Measurements from ENCODE around the gene SENP3. TPM values are rescaled to one million over a fixed set of nuclear protein-coding genes. Genes with fewer than 3 reads are reported as not detected.

SENP3 gene
- total RNA-seq, 2 experiments from 2014 or later = 77.6 to 100 TPM

DNA sequence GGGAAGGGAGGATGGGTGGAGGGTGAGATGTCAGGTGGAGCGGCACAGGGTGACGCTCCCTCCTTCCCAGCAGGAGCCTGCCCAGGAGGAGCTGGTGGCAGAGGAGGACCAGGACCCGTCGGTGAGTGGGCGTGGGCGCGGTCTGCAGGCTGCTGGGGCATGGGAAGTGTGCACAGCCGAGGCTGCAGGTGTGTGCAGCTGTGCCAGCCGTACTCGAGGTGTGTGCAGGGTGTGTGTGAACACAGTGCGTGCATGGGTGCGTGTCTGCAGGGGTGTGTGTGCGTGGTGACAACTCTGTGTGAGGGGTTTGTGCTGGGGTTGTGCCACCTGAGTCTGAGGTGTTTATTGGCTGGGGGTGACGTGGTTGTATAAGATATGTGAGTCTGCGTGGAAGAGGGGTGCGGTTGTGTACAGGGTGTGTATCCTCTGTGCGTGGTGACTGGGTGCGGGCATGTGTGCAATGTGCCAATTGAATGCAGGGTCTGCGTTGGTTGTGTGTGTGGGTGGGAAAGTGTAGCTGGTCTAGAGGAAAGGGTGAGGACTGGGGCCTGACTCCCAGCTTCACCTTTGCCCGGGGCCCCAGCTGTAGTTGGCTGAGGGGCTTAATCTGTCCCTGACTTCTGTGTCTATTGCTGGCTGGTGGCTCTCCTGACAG is 12.2 kb upstream of the SENP3 start:
- ChIA-PET POLR2A (no interaction called here), CTCF (ENCODE audit: unreplicated experiment) (no interaction called here)
- BruUV-seq (replicated peaks) = no TSS peak
- peaks cover 14% of the 10 kb centered on the region for H3K4me1 ChIP-seq (ENCODE audit: insufficient read depth, low read length, poor library complexity, severe bottlenecking)
- H3K9me2 ChIP-seq (ENCODE audit: insufficient read depth, low read length) = no peaks in the 10 kb centered on the region
- TF ChIP-seq, protein P1, sequence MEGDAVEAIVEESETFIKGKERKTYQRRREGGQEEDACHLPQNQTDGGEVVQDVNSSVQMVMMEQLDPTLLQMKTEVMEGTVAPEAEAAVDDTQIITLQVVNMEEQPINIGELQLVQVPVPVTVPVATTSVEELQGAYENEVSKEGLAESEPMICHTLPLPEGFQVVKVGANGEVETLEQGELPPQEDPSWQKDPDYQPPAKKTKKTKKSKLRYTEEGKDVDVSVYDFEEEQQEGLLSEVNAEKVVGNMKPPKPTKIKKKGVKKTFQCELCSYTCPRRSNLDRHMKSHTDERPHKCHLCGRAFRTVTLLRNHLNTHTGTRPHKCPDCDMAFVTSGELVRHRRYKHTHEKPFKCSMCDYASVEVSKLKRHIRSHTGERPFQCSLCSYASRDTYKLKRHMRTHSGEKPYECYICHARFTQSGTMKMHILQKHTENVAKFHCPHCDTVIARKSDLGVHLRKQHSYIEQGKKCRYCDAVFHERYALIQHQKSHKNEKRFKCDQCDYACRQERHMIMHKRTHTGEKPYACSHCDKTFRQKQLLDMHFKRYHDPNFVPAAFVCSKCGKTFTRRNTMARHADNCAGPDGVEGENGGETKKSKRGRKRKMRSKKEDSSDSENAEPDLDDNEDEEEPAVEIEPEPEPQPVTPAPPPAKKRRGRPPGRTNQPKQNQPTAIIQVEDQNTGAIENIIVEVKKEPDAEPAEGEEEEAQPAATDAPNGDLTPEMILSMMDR (conservative IDR thresholded peaks at IDR 0.05; ENCODE audit: low read length) = no peak
- no peak for TF ChIP-seq EZH2phosphoT487 (IDR thresholded peaks at IDR 0.05; ENCODE audit: borderline replicate concordance, low read depth, low read length)
- no peak overlapping the region for H2AFZ ChIP-seq (ENCODE audit: low read length)
- H3K27ac ChIP-seq (ENCODE audit: low read depth, low read length, poor library complexity, severe bottlenecking) = no peak overlapping the region
- no peaks in the 10 kb centered on the region for H3K36me3 ChIP-seq (ENCODE audit: insufficient read depth, low read length)
- H3K4me3 ChIP-seq (ENCODE audit: low read depth, low read length, poor library complexity, severe bottlenecking) = no peak overlapping the region
- H3K79me2 ChIP-seq (ENCODE audit: insufficient read depth, low read depth, low read length) = no peaks in the 10 kb centered on the region
- no peaks in the 10 kb centered on the region for H4K20me1 ChIP-seq (ENCODE audit: insufficient read depth, low read length)
- no peak for DNase-seq (ENCODE audit: low spot score)
- intact Hi-C loops (cut with micrococcal nuclease; ENCODE audit: unreplicated experiment) = no loop called here
- no peak overlapping the region for H3K4me2 ChIP-seq (ENCODE audit: low read length)
- no peaks in the 10 kb centered on the region for H3K9me3 ChIP-seq (ENCODE audit: low read length)

- POLR2A ChIA-PET = no interaction called here
- CTCF ChIA-PET (ENCODE audit: unreplicated experiment) = no interaction called here
- intact Hi-C loops (cut with micrococcal nuclease; ENCODE audit: unreplicated experiment) = no loop called here
Measured at GRCh38 chr17:7550344-7550743, 11.4 kb upstream of the SENP3 start.

DNA sequence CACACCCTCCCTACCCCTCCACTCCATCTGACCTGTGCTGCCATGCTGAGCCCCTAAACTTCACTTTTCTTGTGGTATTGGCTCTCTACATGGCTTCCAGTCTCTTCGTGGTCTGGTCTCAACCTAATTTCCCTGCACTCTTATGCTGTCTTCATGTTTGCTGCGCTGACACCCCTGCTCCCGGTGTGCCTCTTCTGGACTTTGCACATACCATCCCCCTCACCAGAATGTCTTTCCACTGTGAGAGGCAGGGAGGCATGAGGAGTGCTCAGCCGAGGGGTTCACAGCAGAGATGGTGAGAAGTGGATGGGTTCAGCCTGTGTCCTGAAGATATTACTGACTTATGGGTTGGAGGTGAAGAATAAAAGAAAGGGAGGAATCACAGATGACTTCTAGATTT is 10.3 kb upstream of the SENP3 start:
- POLR2A ChIA-PET = interaction anchor here (0.6 kb wide), 1 partner anchor 133 kb away, joined by 3 read pairs; no protein-coding TSS in a partner anchor
- BruUV-seq (replicated peaks) = no TSS peak

More at GRCh38 chr17:7550344-7550743, 11.4 kb upstream of the SENP3 start:
- no peak for TF ChIP-seq EZH2phosphoT487 (IDR thresholded peaks at IDR 0.05; ENCODE audit: borderline replicate concordance, low read depth, low read length)
- TF ChIP-seq, protein P1 (conservative IDR thresholded peaks at IDR 0.05; ENCODE audit: low read length) = no peak
- Histone ChIP-seq H3K4me3 (ENCODE audit: low read depth, low read length, poor library complexity, severe bottlenecking) (no peak overlapping the region), H3K36me3 (ENCODE audit: insufficient read depth, low read length) (no peaks in the 10 kb centered on the region), H3K9me2 (ENCODE audit: insufficient read depth, low read length) (no peaks in the 10 kb centered on the region), H3K79me2 (ENCODE audit: insufficient read depth, low read depth, low read length) (no peaks in the 10 kb centered on the region), H3K4me1 (ENCODE audit: insufficient read depth, low read length, poor library complexity, severe bottlenecking) (peaks cover 14% of the 10 kb centered on the region), H3K4me2 (ENCODE audit: low read length) (no peak overlapping the region), H4K20me1 (ENCODE audit: insufficient read depth, low read length) (no peaks in the 10 kb centered on the region), H3K27ac (ENCODE audit: low read depth, low read length, poor library complexity, severe bottlenecking) (no peak overlapping the region), H3K9me3 (ENCODE audit: low read length) (no peaks in the 10 kb centered on the region), H2AFZ (ENCODE audit: low read length) (no peak overlapping the region)
- no peak for DNase-seq (ENCODE audit: low spot score)
- no TSS peak for BruUV-seq (replicated peaks)

More for the DNA sequence above, 10.3 kb upstream of the SENP3 start:
- H3K9me3 ChIP-seq (ENCODE audit: low read length) = no peaks in the 10 kb centered on the region
- no peak overlapping the region for H3K4me2 ChIP-seq (ENCODE audit: low read length)
- DNase-seq (ENCODE audit: low spot score) = no peak
- H3K4me3 ChIP-seq (ENCODE audit: low read depth, low read length, poor library complexity, severe bottlenecking) = no peak overlapping the region
- CTCF ChIA-PET (ENCODE audit: unreplicated experiment) = no interaction called here
- H3K27ac ChIP-seq (ENCODE audit: low read depth, low read length, poor library complexity, severe bottlenecking) = no peak overlapping the region
- intact Hi-C loops (cut with micrococcal nuclease; ENCODE audit: unreplicated experiment) = no loop called here
- peaks cover 14% of the 10 kb centered on the region for H3K4me1 ChIP-seq (ENCODE audit: insufficient read depth, low read length, poor library complexity, severe bottlenecking)
- no peaks in the 10 kb centered on the region for H3K36me3 ChIP-seq (ENCODE audit: insufficient read depth, low read length)
- no peaks in the 10 kb centered on the region for H3K9me2 ChIP-seq (ENCODE audit: insufficient read depth, low read length)
- H2AFZ ChIP-seq (ENCODE audit: low read length) = no peak overlapping the region
- TF ChIP-seq, protein P1 (conservative IDR thresholded peaks at IDR 0.05; ENCODE audit: low read length) = no peak
- no peak for TF ChIP-seq EZH2phosphoT487 (IDR thresholded peaks at IDR 0.05; ENCODE audit: borderline replicate concordance, low read depth, low read length)
- H3K79me2 ChIP-seq (ENCODE audit: insufficient read depth, low read depth, low read length) = no peaks in the 10 kb centered on the region
- no peaks in the 10 kb centered on the region for H4K20me1 ChIP-seq (ENCODE audit: insufficient read depth, low read length)
